Activated naive CD8-positive, alpha-beta T cell treated with anti-CD3 and anti-CD28 coated beads, Interleukin-2, amount 50 U/mL, for 16 hours (primary cell): ENCODE measurements around the gene IGLL1.
"Not testable (repeated sequence)": the region's sequence is repeated elsewhere in the genome, so short reads cannot be mapped to it uniquely, and the experiment has no call there.

Source experiments
- DNase-seq: peaks from one replicate; pipeline ENCODE4 v3.0.0-alpha.2; 2020; ENCODE audit warnings: low read depth, low spot score

The IGLL1 gene

DNA sequence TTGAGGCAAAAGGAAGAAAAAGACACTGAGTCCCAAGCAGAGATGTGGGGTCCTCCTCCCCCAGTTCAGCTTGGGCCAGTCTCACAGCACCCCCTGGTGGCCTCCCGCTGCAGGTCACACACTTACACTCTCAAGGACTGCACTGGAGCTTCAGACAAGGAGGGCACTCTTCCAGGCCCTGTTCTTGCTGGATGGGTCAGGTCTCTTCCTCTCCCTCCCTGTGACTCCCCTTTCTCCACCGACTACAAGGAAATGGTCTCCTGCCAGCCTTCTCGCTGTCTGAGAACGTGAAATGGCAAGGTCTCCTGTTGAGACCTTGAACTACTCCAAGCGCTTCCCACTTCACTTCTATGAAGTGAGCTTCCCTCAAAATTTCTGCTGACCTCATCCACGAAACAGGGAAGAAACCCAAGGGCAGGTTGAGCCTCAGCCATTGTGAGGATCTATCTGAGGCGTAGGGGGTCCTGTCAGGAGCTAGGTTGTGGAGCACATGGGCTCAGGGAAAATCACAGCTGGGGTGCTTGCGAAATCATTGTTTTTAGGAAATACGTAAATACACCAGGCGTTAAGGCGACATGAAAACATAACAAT lies 11.2 kb upstream of the IGLL1 start:
- peak; percentile 17 for DNase-seq

DNA sequence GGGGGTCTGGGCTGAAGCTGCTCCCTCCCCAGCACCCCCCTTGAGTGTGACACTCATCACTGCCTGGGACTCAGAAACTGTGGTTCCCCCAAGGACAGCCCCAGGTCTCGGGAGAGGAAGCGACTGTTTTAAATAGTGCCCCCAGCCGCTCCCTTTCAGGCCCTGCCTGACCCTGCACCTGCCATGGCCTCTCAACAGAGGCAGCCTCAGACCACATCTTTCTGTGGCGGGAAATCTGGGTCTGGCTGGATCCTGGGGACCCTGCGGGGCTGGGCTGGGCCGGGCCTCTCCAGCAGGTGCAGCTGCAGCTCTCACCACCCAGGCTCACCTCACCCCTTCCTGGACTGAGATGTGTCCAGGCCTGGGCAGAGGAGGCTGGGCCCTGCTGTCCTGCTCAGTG lies 3.7 kb upstream of the IGLL1 start:
- DNase-seq: no peak

- DNase-seq: no peak
Measured at GRCh38 chr22:23583153-23583552, 3.1 kb upstream of the IGLL1 start.

- no peak for DNase-seq
Measured at GRCh38 chr22:23581260-23581650, 1.2 kb upstream of the IGLL1 start.

GRCh38 chr22:23580576-23581259 lies 628 bp upstream of the IGLL1 start:
- no peak for DNase-seq

GRCh38 chr22:23579280-23579679 lies 810 bp downstream of the IGLL1 start:
- no peak for DNase-seq

DNA sequence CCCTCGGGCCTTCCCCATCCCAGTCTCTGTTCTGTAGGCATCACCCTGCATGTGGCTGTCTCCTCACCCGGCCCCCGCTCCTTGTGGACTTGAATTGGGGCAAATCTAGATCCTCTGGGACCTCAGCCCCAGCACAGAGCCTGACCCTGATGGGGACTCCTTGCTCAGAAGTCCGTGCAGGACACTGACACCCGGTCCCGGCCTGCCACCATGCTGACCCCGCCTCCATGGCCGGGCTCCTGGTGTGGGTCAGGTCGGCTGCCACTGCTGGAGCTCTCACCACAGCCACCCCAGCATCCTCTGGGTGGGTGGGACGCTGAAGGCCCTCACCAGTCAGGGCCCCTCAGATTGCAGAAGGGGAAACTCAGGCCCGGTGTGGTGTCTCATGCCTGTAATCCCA lies 1.8 kb downstream of the IGLL1 start:
- DNase-seq: no peak

DNA sequence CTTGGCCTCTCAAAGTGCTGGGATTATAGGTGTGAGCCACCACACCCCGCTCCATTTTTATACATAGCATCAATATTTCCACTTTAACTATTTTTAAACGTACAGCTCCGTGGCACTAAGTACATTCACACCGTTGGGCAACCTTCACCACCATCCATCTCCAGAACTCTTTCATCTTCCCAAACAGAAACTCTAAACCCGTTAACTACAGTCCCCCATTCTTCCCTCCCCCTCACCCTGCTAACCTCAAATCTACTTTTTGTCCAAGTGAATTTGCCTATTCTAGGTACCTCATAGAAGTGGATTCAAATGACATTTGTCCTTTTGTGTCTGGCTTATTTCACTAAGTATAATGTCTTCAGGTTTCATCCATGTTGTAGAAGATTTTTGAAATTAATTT lies 3.4 kb downstream of the IGLL1 start:
- DNase-seq: no peak

- DNase-seq: no peak
Measured at GRCh38 chr22:23575601-23576000, 4.5 kb downstream of the IGLL1 start.

GRCh38 chr22:23574877-23575276 lies 5.2 kb downstream of the IGLL1 start:
- no peak for DNase-seq

DNA sequence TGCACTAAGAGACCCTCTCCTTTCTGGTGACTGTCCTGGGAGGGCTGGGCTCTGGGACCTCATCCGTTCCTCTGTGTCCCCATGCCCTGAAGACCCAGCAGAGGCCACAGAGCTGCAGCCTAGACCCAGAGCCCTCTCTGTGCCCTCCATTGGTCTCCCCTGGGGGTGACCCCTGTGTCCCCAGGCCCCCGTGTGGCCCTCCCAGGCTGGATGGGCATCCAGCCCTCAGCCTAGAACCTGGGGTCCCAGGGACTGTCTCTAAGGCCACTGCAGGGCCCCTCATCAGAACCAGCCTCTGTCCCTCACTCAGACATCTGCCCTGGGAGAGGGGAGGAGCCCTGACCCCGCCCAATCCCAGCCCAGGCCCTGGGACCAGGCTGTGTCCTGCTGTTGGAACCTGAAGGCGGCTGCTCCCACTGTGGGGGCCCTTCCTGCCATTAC lies 5.7 kb downstream of the IGLL1 start:
- no peak for DNase-seq

GRCh38 chr22:23573701-23574235 lies 6.3 kb downstream of the IGLL1 start:
- DNase-seq: not testable (repeated sequence)

- DNase-seq: not testable (repeated sequence)
Measured at GRCh38 chr22:23573106-23573505, 7.0 kb downstream of the IGLL1 start.

- DNase-seq: no peak
Measured at GRCh38 chr22:23571486-23571885, 8.6 kb downstream of the IGLL1 start.

DNA sequence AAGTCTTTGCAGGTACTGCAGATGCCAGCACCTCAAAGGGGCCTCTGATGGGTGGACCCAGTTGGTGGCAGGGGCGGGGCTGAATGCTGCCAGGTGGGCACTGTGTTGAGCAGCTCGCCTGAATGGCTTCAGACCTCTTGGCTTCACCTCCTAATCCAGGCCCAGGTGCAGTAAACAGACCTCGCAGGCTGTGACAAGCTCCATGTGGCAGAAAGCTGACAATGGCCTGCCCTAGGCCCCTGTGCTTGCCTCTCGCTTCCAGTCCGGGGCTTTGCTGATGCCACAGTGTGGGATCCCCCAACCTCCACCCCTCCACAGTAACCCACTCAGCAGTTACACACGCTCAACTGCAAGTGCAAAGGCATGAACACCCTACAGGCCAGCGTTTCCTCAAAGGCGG lies 9.4 kb downstream of the IGLL1 start:
- DNase-seq: no peak

DNA sequence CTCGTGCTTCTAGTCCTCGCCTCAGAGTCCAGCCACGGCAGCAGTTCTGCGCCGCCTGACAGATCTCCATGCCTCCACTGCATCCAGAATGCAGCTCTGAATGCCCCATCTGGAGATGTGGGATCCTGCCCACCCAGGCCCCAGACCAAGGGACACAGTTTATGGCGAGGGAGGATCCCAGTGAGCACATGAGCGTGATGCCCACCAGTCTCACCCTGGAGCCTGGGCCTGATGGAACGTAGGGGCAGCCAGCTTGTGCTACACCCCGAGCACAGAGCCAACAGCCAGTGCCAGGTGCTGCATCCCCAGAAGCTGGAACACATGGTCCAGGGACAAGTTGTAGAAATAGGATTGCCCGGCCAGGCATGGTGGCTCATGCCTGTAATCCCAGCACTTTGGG lies 10.4 kb downstream of the IGLL1 start:
- no peak for DNase-seq

DNA sequence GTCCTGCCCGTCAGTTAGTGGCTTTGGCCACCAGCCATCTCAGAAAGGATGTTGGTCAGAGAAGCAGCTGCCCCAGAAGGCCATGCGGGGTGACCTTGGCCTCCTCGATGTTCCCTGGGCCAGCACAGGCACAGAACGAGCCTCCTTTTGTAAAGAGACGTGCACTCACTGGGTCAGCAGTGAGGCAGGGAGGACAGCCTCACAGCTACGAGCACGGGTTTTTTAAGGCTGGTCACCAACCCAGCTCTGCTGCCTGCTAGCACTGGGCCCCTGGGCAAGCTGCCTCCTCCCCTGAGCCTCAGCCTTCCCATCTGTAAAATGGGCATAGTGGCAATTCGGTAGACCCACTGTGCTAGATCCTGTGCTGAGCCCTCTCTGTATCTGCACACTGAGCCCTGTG lies 10.8 kb downstream of the IGLL1 start:
- no peak for DNase-seq

GRCh38 chr22:23566705-23567475 lies 13.2 kb downstream of the IGLL1 start:
- no peak for DNase-seq

GRCh38 chr22:23565915-23566704 lies 14.0 kb downstream of the IGLL1 start:
- DNase-seq: no peak

GRCh38 chr22:23565305-23565914 lies 14.7 kb downstream of the IGLL1 start:
- DNase-seq: no peak

- DNase-seq: no peak
Measured at GRCh38 chr22:23564276-23564675, 15.8 kb downstream of the IGLL1 start.
